ENCODE measurements around the gene TIAL1.

DNA sequence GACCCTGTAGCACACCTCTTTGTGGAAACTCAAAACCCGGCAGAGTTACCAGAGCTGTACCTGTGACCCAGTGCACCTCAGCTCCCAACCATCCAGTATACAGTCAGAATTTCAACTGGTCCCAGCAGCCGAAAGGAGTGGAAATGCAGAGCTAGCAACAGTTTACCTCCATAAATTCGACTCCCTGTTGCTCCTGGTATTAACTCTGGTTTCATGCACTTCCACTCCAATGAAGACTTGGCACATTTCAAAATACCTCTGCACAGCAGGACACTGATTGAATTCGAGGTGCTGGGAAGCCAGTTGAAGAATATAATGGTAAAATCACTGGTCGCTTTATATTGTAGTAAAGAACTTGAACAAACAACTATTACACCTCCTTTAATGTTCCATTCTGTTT lies 17.9 kb upstream of the TIAL1 start:
- TF ChIP-seq, protein P1, sequence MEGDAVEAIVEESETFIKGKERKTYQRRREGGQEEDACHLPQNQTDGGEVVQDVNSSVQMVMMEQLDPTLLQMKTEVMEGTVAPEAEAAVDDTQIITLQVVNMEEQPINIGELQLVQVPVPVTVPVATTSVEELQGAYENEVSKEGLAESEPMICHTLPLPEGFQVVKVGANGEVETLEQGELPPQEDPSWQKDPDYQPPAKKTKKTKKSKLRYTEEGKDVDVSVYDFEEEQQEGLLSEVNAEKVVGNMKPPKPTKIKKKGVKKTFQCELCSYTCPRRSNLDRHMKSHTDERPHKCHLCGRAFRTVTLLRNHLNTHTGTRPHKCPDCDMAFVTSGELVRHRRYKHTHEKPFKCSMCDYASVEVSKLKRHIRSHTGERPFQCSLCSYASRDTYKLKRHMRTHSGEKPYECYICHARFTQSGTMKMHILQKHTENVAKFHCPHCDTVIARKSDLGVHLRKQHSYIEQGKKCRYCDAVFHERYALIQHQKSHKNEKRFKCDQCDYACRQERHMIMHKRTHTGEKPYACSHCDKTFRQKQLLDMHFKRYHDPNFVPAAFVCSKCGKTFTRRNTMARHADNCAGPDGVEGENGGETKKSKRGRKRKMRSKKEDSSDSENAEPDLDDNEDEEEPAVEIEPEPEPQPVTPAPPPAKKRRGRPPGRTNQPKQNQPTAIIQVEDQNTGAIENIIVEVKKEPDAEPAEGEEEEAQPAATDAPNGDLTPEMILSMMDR (IDR thresholded peaks at IDR 0.05; ENCODE audit: insufficient read depth, low read length, poor library complexity, severe bottlenecking), result no peak
- no peak for TF ChIP-seq EZH2phosphoT487 (conservative IDR thresholded peaks at IDR 0.05; ENCODE audit: low read length)
